Lower leg skin (tissue), 4 donors: Measurements from ENCODE around the gene CGREF1. TPM values are rescaled to one million over a fixed set of nuclear protein-coding genes. Genes with fewer than 3 reads are reported as not detected.

Source experiments
- DNase-seq, 2 donors: peaks; one replicate each; pipeline ENCODE4 v3.0.0-alpha.2; 2019; ENCODE audit warnings: low spot score in 2 of 2
- H3K4me3 ChIP-seq: fragments of 200-600 bp; sonication (generic); 2 replicates; pipeline ENCODE4 v1.5.1; 2017; ENCODE audit warnings: mild to moderate bottlenecking, low read depth; ENCODE audit not compliant: poor library complexity, severe bottlenecking
- CTCF ChIP-seq, 3 donors: fragments of 450-650 bp; IDR thresholded peaks; one replicate each; pipeline ENCODE4 v1.5.1; 2016; ENCODE audit warnings: antibody characterized with exemption in 3 of 3, mild to moderate bottlenecking in 3 of 3, moderate library complexity in 2 of 3
- POLR2A ChIP-seq, 2 donors: fragments of 450-650 bp; IDR thresholded peaks; one replicate each; pipeline ENCODE4 v1.6.1; 2016 to 2017; ENCODE audit warnings: antibody characterized with exemption in 2 of 2, mild to moderate bottlenecking in 1 of 2, moderate library complexity in 1 of 2
- WGBS, 2 donors: methylation state at CpG; one replicate each; pipeline ENCODE4 v1.1.5; 2018; 5-methylcytosine and 5-hydroxymethylcytosine counted together
- intact Hi-C: fragments of 100-400 bp; cut with DNase I; formaldehyde crosslinking; loops from one replicate; pipeline ENCODE4 v1.15.0; 2023; ENCODE audit warnings: low total_unique reads
- total RNA-seq, 4 donors: library from RNA; depleted of rRNA; stranded (reverse); fragments of >200 nt; gene quantifications; one replicate each; pipeline ENCODE4 v1.1.0, GENCODE V29; 2016

Gene CGREF1
- total RNA-seq, 4 donors from 2014 or later, result 0.34 to 2.1 (median 0.48) TPM

- 83 to 87% methylated on average over 8 of the region's 8 CpGs for WGBS, 2 donors
- intact Hi-C loops, result no loop called here
- no peak overlapping the region for H3K4me3 ChIP-seq
- TF ChIP-seq CTCF (IDR thresholded peaks at IDR 0.05), result no peak
- TF ChIP-seq POLR2A (IDR thresholded peaks at IDR 0.05), result no peak
- DNase-seq, result no peak
These were observed 31.8 kb upstream of the CGREF1 start for GRCh38 chr2:27150639-27151230.

GRCh38 chr2:27149570-27150405 is 30.9 kb upstream of the CGREF1 start:
- H3K4me3 ChIP-seq, result no peak overlapping the region
- 92 to 93% methylated on average over 29 of the region's 29 CpGs for WGBS, 2 donors
- peak in 1 of 2 donors; percentile 50 for DNase-seq
- TF ChIP-seq POLR2A (IDR thresholded peaks at IDR 0.05), result no peak
- TF ChIP-seq CTCF (IDR thresholded peaks at IDR 0.05), result no peak
- intact Hi-C loops, result no loop called here

- DNase-seq, result no peak
- 72 to 75% methylated on average over 9 to 12 of the region's 12 CpGs for WGBS, 2 donors
- no peak within 1 kb of the TSS for H3K4me3 ChIP-seq
- intact Hi-C loops, result no loop called here
- TF ChIP-seq CTCF (IDR thresholded peaks at IDR 0.05) (no peak), POLR2A (IDR thresholded peaks at IDR 0.05) (no peak)
These were observed 30.0 kb upstream of the CGREF1 start, which contains the start of gene TCF23 for GRCh38 chr2:27148801-27149439. TSS of gene TCF23 (plus strand) at chr2:27149004. CDS start at chr2:27149134, 130 bp downstream.

GRCh38 chr2:27147935-27148334 is 29.0 kb upstream of the CGREF1 start:
- 92% methylated on average over 8 of the region's 8 CpGs for WGBS, 2 donors
- no peak for DNase-seq
- H3K4me3 ChIP-seq, result no peak overlapping the region
- TF ChIP-seq POLR2A (IDR thresholded peaks at IDR 0.05) (no peak), CTCF (IDR thresholded peaks at IDR 0.05) (no peak)
- intact Hi-C loops, result no loop called here

- no peak for TF ChIP-seq POLR2A (IDR thresholded peaks at IDR 0.05)
- TF ChIP-seq CTCF (IDR thresholded peaks at IDR 0.05), result no peak
- intact Hi-C loops, result no loop called here
- WGBS, 2 donors, result 76 to 80% methylated on average over 2 of the region's 2 CpGs
- H3K4me3 ChIP-seq, result no peak overlapping the region
- no peak for DNase-seq
These were observed 26.8 kb upstream of the CGREF1 start for GRCh38 chr2:27145682-27146081.
